Measurements from ENCODE around the gene SCRT2. TPM values are rescaled to one million over a fixed set of nuclear protein-coding genes. Genes with fewer than 3 reads are reported as not detected.

SCRT2 gene
- polyA plus RNA-seq, 4 donors, result not detected

DNA sequence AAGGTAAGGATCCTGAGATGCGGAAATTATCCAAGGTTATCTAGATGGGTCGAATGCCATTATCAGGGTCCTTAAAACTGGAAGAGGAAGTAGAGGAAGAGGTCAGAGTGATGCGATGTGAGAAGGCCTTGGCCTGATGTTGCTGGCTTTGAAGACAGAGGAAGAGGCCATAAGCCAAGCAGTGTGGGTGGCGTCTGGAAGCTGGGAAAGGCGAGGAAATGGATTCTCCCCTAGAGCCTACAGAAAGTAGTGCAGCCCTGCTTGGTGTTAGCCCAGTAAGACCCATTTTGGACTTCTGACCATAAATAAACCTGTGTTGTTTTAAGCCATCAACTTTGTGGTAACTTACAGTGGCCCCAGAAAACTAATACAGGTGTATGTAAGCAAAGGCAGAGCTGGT, 24.6 kb downstream of the SCRT2 start:
- H3K4me1 ChIP-seq (ENCODE audit: control insufficient read depth in 3 of 3, insufficient read depth in 2 of 3, low read depth in 1 of 3, low read length in 2 of 3), result peaks cover 0 to 16% (median 0%) of the 10 kb centered on the region in 3 donors
- DNase-seq (no peak), FAIRE-seq (no peak)
- no peaks in the 10 kb centered on the region for H3K9me3 ChIP-seq (ENCODE audit: control insufficient read depth in 2 of 2, insufficient read depth in 1 of 2, low read depth in 1 of 2, low read length in 1 of 2)
- H3K27ac ChIP-seq (ENCODE audit: low read depth in 1 of 3, low read length in 2 of 3), result no peak overlapping the region
- H3K27me3 ChIP-seq (ENCODE audit: control insufficient read depth in 3 of 3, insufficient read depth in 3 of 3, low read length in 3 of 3), result no peaks in the 10 kb centered on the region
- peaks cover 10 to 32% (median 16%) of the 10 kb centered on the region in 3 donors for H3K36me3 ChIP-seq (ENCODE audit: control insufficient read depth in 3 of 3, insufficient read depth in 2 of 3, low read depth in 1 of 3, low read length in 3 of 3)
- WGBS, 3 donors, result 75 to 81% (median 80%) methylated on average over 5 of the region's 5 CpGs
- H3K4me3 ChIP-seq (ENCODE audit: low read depth in 1 of 3, low read length in 3 of 3), result no peak overlapping the region

DNA sequence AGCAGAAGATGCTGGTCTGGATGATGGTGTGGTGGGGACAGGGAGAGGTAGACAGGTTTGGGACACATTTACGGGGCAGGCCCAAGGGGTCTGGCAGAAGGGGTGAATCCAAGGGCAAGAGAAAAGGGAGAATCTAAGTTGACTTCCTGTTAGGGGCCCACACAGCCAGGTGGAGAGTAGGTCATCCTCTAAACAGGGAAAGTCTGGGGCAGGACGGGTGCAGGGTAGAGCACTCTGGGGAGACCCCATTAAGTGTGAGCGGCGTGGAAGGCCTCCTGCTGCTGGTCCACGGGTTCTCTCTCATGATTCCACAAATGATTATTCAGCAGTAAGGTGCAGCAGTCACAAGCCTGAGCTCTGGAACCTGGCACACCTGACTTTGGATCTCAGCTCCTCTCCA, 25.3 kb downstream of the SCRT2 start:
- Histone ChIP-seq H3K36me3 (ENCODE audit: control insufficient read depth in 3 of 3, insufficient read depth in 2 of 3, low read depth in 1 of 3, low read length in 3 of 3) (peaks cover 10 to 32% (median 16%) of the 10 kb centered on the region in 3 donors), H3K4me3 (ENCODE audit: low read depth in 1 of 3, low read length in 3 of 3) (no peak overlapping the region), H3K27ac (ENCODE audit: low read depth in 1 of 3, low read length in 2 of 3) (no peak overlapping the region), H3K27me3 (ENCODE audit: control insufficient read depth in 3 of 3, insufficient read depth in 3 of 3, low read length in 3 of 3) (no peaks in the 10 kb centered on the region), H3K4me1 (ENCODE audit: control insufficient read depth in 3 of 3, insufficient read depth in 2 of 3, low read depth in 1 of 3, low read length in 2 of 3) (peaks cover 0 to 16% (median 0%) of the 10 kb centered on the region in 3 donors), H3K9me3 (ENCODE audit: control insufficient read depth in 2 of 2, insufficient read depth in 1 of 2, low read depth in 1 of 2, low read length in 1 of 2) (no peaks in the 10 kb centered on the region)
- 94 to 97% (median 94%) methylated on average over 5 of the region's 5 CpGs for whole genome bisulfite sequencing, 3 donors
- DNase-seq (no peak), FAIRE-seq (no peak)

DNA sequence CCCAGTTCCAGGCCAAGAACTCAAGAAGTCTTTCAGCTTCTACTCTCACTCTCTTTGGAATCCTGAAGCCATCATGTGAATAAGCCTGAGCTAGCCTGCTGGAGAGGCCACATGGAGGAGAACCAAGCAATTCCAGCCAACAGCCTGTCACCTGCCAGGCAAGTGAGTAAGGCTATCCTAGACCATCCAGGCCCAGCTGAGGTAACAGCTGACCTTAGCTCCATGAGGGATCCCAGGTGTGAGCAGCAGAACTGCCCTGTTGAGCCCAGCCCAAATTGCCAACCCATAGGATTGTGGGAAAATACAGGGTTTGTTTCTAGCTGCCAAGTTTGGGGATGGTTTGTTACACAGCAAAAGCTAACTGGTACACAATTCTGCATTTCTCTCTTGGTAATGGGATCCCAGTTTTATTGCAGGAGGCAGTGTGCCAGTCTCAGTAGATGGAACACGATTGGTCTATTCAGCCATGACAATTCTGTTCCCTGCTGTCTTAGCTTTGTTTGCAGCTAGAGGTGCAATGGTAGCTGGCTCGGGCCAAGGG, 28.1 kb downstream of the SCRT2 start:
- 91 to 95% (median 92%) methylated on average over 2 of the region's 2 CpGs for WGBS, 3 donors
- Histone ChIP-seq H3K27me3 (ENCODE audit: control insufficient read depth in 3 of 3, insufficient read depth in 3 of 3, low read length in 3 of 3) (peaks cover 0 to 3% (median 0%) of the 10 kb centered on the region in 3 donors), H3K4me1 (ENCODE audit: control insufficient read depth in 3 of 3, insufficient read depth in 2 of 3, low read depth in 1 of 3, low read length in 2 of 3) (peaks cover 0 to 10% (median 1%) of the 10 kb centered on the region in 3 donors), H3K36me3 (ENCODE audit: control insufficient read depth in 3 of 3, insufficient read depth in 2 of 3, low read depth in 1 of 3, low read length in 3 of 3) (peaks cover 10 to 32% (median 16%) of the 10 kb centered on the region in 3 donors), H3K4me3 (ENCODE audit: low read depth in 1 of 3, low read length in 3 of 3) (no peak overlapping the region), H3K27ac (ENCODE audit: low read depth in 1 of 3, low read length in 2 of 3) (no peak overlapping the region), H3K9me3 (ENCODE audit: control insufficient read depth in 2 of 2, insufficient read depth in 1 of 2, low read depth in 1 of 2, low read length in 1 of 2) (no peaks in the 10 kb centered on the region)
- no peak for FAIRE-seq
- no peak for DNase-seq

GRCh38 chr20:646868-647233, 28.8 kb downstream of the SCRT2 start:
- H3K4me1 ChIP-seq (ENCODE audit: control insufficient read depth in 3 of 3, insufficient read depth in 2 of 3, low read depth in 1 of 3, low read length in 2 of 3), result peaks cover 0 to 3% (median 3%) of the 10 kb centered on the region in 3 donors
- peaks cover 10 to 32% (median 16%) of the 10 kb centered on the region in 3 donors for H3K36me3 ChIP-seq (ENCODE audit: control insufficient read depth in 3 of 3, insufficient read depth in 2 of 3, low read depth in 1 of 3, low read length in 3 of 3)
- no peak overlapping the region for H3K27ac ChIP-seq (ENCODE audit: low read depth in 1 of 3, low read length in 2 of 3)
- DNase-seq, result no peak
- no peak for FAIRE-seq
- no peaks in the 10 kb centered on the region for H3K9me3 ChIP-seq (ENCODE audit: control insufficient read depth in 2 of 2, insufficient read depth in 1 of 2, low read depth in 1 of 2, low read length in 1 of 2)
- H3K27me3 ChIP-seq (ENCODE audit: control insufficient read depth in 3 of 3, insufficient read depth in 3 of 3, low read length in 3 of 3), result peaks cover 0 to 3% (median 0%) of the 10 kb centered on the region in 3 donors
- H3K4me3 ChIP-seq (ENCODE audit: low read depth in 1 of 3, low read length in 3 of 3), result no peak overlapping the region
- whole genome bisulfite sequencing, 3 donors, result 91 to 97% (median 93%) methylated on average over 2 of the region's 2 CpGs

- H3K27ac ChIP-seq (ENCODE audit: low read depth in 1 of 3, low read length in 2 of 3), result no peak overlapping the region
- H3K9me3 ChIP-seq (ENCODE audit: control insufficient read depth in 2 of 2, insufficient read depth in 1 of 2, low read depth in 1 of 2, low read length in 1 of 2), result no peaks in the 10 kb centered on the region
- H3K4me3 ChIP-seq (ENCODE audit: low read depth in 1 of 3, low read length in 3 of 3), result no peak overlapping the region
- peaks cover 10 to 32% (median 16%) of the 10 kb centered on the region in 3 donors for H3K36me3 ChIP-seq (ENCODE audit: control insufficient read depth in 3 of 3, insufficient read depth in 2 of 3, low read depth in 1 of 3, low read length in 3 of 3)
- no peak for DNase-seq
- whole genome bisulfite sequencing, 3 donors, result 78 to 87% (median 82%) methylated on average over 10 of the region's 10 CpGs
- FAIRE-seq, result no peak
- H3K4me1 ChIP-seq (ENCODE audit: control insufficient read depth in 3 of 3, insufficient read depth in 2 of 3, low read depth in 1 of 3, low read length in 2 of 3), result peaks cover 0 to 3% (median 0%) of the 10 kb centered on the region in 3 donors
- H3K27me3 ChIP-seq (ENCODE audit: control insufficient read depth in 3 of 3, insufficient read depth in 3 of 3, low read length in 3 of 3), result peaks cover 0 to 3% (median 0%) of the 10 kb centered on the region in 3 donors
Measured at GRCh38 chr20:646107-646867, 29.3 kb downstream of the SCRT2 start.

GRCh38 chr20:645318-646106, 30.1 kb downstream of the SCRT2 start:
- peaks cover 0 to 3% (median 0%) of the 10 kb centered on the region in 3 donors for H3K4me1 ChIP-seq (ENCODE audit: control insufficient read depth in 3 of 3, insufficient read depth in 2 of 3, low read depth in 1 of 3, low read length in 2 of 3)
- 15 to 18% (median 17%) methylated on average over 20 of the region's 20 CpGs for WGBS, 3 donors
- no peak overlapping the region for H3K27ac ChIP-seq (ENCODE audit: low read depth in 1 of 3, low read length in 2 of 3)
- FAIRE-seq (no peak), DNase-seq (peak; percentile 51 to 85)
- peaks cover 0 to 3% (median 3%) of the 10 kb centered on the region in 3 donors for H3K27me3 ChIP-seq (ENCODE audit: control insufficient read depth in 3 of 3, insufficient read depth in 3 of 3, low read length in 3 of 3)
- H3K4me3 ChIP-seq (ENCODE audit: low read depth in 1 of 3, low read length in 3 of 3), result no peak overlapping the region
- H3K36me3 ChIP-seq (ENCODE audit: control insufficient read depth in 3 of 3, insufficient read depth in 2 of 3, low read depth in 1 of 3, low read length in 3 of 3), result peaks cover 10 to 30% (median 16%) of the 10 kb centered on the region in 3 donors
- no peaks in the 10 kb centered on the region for H3K9me3 ChIP-seq (ENCODE audit: control insufficient read depth in 2 of 2, insufficient read depth in 1 of 2, low read depth in 1 of 2, low read length in 1 of 2)

DNA sequence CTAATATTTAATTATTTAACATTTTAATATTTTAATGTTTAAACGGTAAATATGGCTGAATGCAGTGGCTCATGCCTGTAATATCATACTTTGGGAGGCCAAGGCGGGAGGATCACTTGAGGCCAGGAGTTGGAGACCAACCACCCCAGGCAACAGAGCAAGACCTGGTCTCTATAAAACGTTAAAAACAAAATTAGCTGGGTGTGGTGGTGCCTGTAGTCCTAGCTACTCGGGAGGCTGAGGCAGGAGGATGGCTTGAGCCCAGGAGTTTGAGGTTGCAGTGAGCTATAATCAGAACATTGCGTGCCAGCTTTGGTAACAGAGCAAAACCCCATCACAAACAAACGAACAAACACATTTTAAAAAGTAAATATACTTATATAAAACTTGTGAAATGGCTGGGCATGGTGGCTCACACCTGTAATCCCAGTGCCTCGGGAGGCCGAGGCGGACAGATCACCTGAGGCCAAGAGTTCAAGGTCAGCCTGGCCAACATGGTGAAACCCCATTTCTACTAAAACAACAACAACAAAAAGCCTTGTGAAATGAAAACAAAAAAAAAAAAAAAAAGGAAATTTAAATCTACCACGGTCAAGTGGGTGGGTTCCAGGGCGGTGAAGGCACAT, 30.8 kb downstream of the SCRT2 start:
- Histone ChIP-seq H3K27ac (ENCODE audit: low read depth in 1 of 3, low read length in 2 of 3) (no peak overlapping the region), H3K36me3 (ENCODE audit: control insufficient read depth in 3 of 3, insufficient read depth in 2 of 3, low read depth in 1 of 3, low read length in 3 of 3) (peaks cover 10 to 22% (median 16%) of the 10 kb centered on the region in 3 donors), H3K4me1 (ENCODE audit: control insufficient read depth in 3 of 3, insufficient read depth in 2 of 3, low read depth in 1 of 3, low read length in 2 of 3) (peaks cover 0 to 3% (median 0%) of the 10 kb centered on the region in 3 donors), H3K4me3 (ENCODE audit: low read depth in 1 of 3, low read length in 3 of 3) (no peak overlapping the region), H3K27me3 (ENCODE audit: control insufficient read depth in 3 of 3, insufficient read depth in 3 of 3, low read length in 3 of 3) (peaks cover 0 to 3% (median 3%) of the 10 kb centered on the region in 3 donors), H3K9me3 (ENCODE audit: control insufficient read depth in 2 of 2, insufficient read depth in 1 of 2, low read depth in 1 of 2, low read length in 1 of 2) (no peaks in the 10 kb centered on the region)
- no peak for DNase-seq
- WGBS, 3 donors, result 81 to 85% (median 84%) methylated on average over 11 of the region's 11 CpGs
- no peak for FAIRE-seq

All from small intestine (tissue), 7 donors.